H1 (cell line): ENCODE data around the gene FBXL5. TPM values are rescaled to one million over a fixed set of nuclear protein-coding genes. Genes with fewer than 3 reads are reported as not detected.
A peak's percentile ranks its signal among the peaks of the same experiment; 100 is the strongest.

Source experiments
- CTCF ChIA-PET: fragments of 300-600 bp; sonication (Branson Sonifier 250); formaldehyde crosslinking; loops from one replicate; lab custom pipeline; 2021; ENCODE audit not compliant: partially characterized antibody; lab: Charles Lee
- POLR2A ChIA-PET: fragments of 300-600 bp; sonication (Branson Sonifier 250); formaldehyde crosslinking; loops from one replicate; lab custom pipeline; 2021; ENCODE audit warnings: inconsistent platforms; ENCODE audit not compliant: partially characterized antibody; lab: Charles Lee
- DNase-seq, 2 experiments: peaks; one replicate each; pipeline versions ENCODE4 v3.0.0 to v3.0.0-alpha.2; 2010 to 2022; ENCODE audit warnings: low spot score in 2 of 2, low read depth in 1 of 2, mixed read lengths in 1 of 2
- FAIRE-seq: peaks from 2 replicates; lab custom pipeline; 2011; peaks lifted over from hg19 to GRCh38; lab: Jason Lieb, UNC
- H2AFZ ChIP-seq: 2 replicates; pipeline ENCODE4 v1.8.1; 2012; ENCODE audit warnings: low read length, inconsistent platforms
- H2AK5ac ChIP-seq: 2 replicates; pipeline ENCODE4 v1.6.1; 2013; ENCODE audit warnings: low read depth, low read length
- H2BK120ac ChIP-seq: replicated peaks from 2 replicates; pipeline ENCODE3; 2013; ENCODE audit warnings: low read depth, low read length, inconsistent platforms
- H2BK12ac ChIP-seq: 2 replicates; pipeline ENCODE4 v1.6.1; 2013; ENCODE audit warnings: low read depth, low read length
- H2BK15ac ChIP-seq: 2 replicates; pipeline ENCODE4 v1.6.1; 2013; ENCODE audit warnings: low read length
- H2BK20ac ChIP-seq: 2 replicates; pipeline ENCODE4 v1.6.1; 2013; ENCODE audit warnings: low read length
- H2BK5ac ChIP-seq: 2 replicates; pipeline ENCODE4 v1.6.1; 2013; ENCODE audit warnings: low read depth, low read length
- H3K14ac ChIP-seq: 2 replicates; pipeline ENCODE4 v1.6.1; 2013; ENCODE audit warnings: inconsistent platforms; ENCODE audit not compliant: insufficient read length
- H3K18ac ChIP-seq: 2 replicates; pipeline ENCODE4 v1.6.1; 2013; ENCODE audit warnings: low read length; ENCODE audit errors: extremely low read depth
- H3K23ac ChIP-seq: 2 replicates; pipeline ENCODE4 v1.6.1; 2013; ENCODE audit warnings: inconsistent platforms; ENCODE audit not compliant: insufficient read length
- H3K23me2 ChIP-seq: 2 replicates; pipeline ENCODE4 v1.6.1; 2013; ENCODE audit warnings: low read depth, low read length
- H3K27ac ChIP-seq: 2 replicates; pipeline ENCODE4 v1.6.1; 2011; ENCODE audit warnings: low read depth, low read length, inconsistent platforms
- H3K27me3 ChIP-seq, 4 experiments: replicated peaks in 1 of 4; 1 replicate in 1 of 4; 2 replicates in 3 of 4; pipeline versions ENCODE4 v1.6.1 to v1.8.1; 2011 to 2013; ENCODE audit warnings: low read length in 3 of 4, mild to moderate bottlenecking in 3 of 4, inconsistent platforms in 2 of 4, mixed read lengths in 2 of 4, moderate library complexity in 1 of 4; ENCODE audit not compliant: control insufficient read depth in 3 of 4, insufficient read depth in 3 of 4; ENCODE audit errors: extremely low read depth in 1 of 4
- H3K36me3 ChIP-seq, 4 experiments: 2 replicates each; pipeline versions ENCODE4 v1.6.1 to v1.8.1; 2011 to 2013; ENCODE audit warnings: mild to moderate bottlenecking in 4 of 4, low read length in 3 of 4, moderate library complexity in 2 of 4, control low read depth in 1 of 4, inconsistent platforms in 1 of 4; ENCODE audit not compliant: insufficient read depth in 4 of 4, control insufficient read depth in 2 of 4
- H3K4ac ChIP-seq: replicated peaks from 2 replicates; pipeline ENCODE3; 2013; ENCODE audit warnings: low read length, low read depth, mixed read lengths, inconsistent platforms; ENCODE audit not compliant: insufficient read length
- H3K4me1 ChIP-seq, 4 experiments: replicated peaks in 1 of 4; 1 replicate in 1 of 4; 2 replicates in 3 of 4; pipeline versions ENCODE4 v1.6.1 to v1.8.1; 2011 to 2013; ENCODE audit warnings: low read length in 3 of 4, inconsistent platforms in 2 of 4, mixed read lengths in 1 of 4; ENCODE audit not compliant: insufficient read depth in 4 of 4, control insufficient read depth in 3 of 4
- H3K4me2 ChIP-seq, 2 experiments: 2 replicates each; pipeline versions ENCODE4 v1.6.1 to v1.8.1; 2011 to 2013; ENCODE audit warnings: low read depth in 2 of 2, low read length in 2 of 2, control low read depth in 1 of 2, inconsistent platforms in 1 of 2, mild to moderate bottlenecking in 1 of 2; ENCODE audit not compliant: insufficient read depth in 1 of 2
- H3K4me3 ChIP-seq, 4 experiments: fragments of 200-600, 300-600 bp in 1 of 4; sonication (generic), shearing (Covaris generic), sonication (Bioruptor Twin) in 1 of 4; 2 replicates each; pipeline versions ENCODE4 v1.5.1 to v1.8.1; 2011 to 2016; ENCODE audit warnings: low read length in 4 of 4, low read depth in 3 of 4, control low read depth in 2 of 4, inconsistent platforms in 2 of 4, mild to moderate bottlenecking in 2 of 4, mixed read lengths in 1 of 4, moderate library complexity in 1 of 4; ENCODE audit not compliant: insufficient read depth in 2 of 4; ENCODE audit errors: extremely low read depth in 1 of 4
- H3K56ac ChIP-seq: replicated peaks from 2 replicates; pipeline ENCODE3; 2013; ENCODE audit warnings: low read depth, mild to moderate bottlenecking, mixed read lengths, low read length, inconsistent platforms; ENCODE audit not compliant: insufficient read length
- H3K79me1 ChIP-seq: 2 replicates; pipeline ENCODE4 v1.6.1; 2013; ENCODE audit warnings: low read depth, low read length, control low read depth
- H3K79me2 ChIP-seq, 2 experiments: 2 replicates each; pipeline versions ENCODE4 v1.6.1 to v1.8.1; 2012 to 2013; ENCODE audit warnings: low read length in 2 of 2, mild to moderate bottlenecking in 2 of 2, inconsistent platforms in 1 of 2; ENCODE audit not compliant: insufficient read depth in 2 of 2, control insufficient read depth in 1 of 2
- H3K9ac ChIP-seq, 4 experiments: replicated peaks in 1 of 4; 1 replicate in 1 of 4; 2 replicates in 3 of 4; pipeline versions ENCODE4 v1.6.1 to v1.8.1; 2011 to 2013; ENCODE audit warnings: low read depth in 3 of 4, low read length in 3 of 4, control low read depth in 2 of 4, mild to moderate bottlenecking in 2 of 4, moderate library complexity in 2 of 4, inconsistent platforms in 1 of 4; ENCODE audit errors: extremely low read depth in 1 of 4
- H3K9me3 ChIP-seq, 2 experiments: 2 replicates each; pipeline versions ENCODE4 v1.6.1 to v1.8.1; 2012 to 2013; ENCODE audit warnings: mild to moderate bottlenecking in 2 of 2, moderate library complexity in 2 of 2, control low read depth in 1 of 2, inconsistent platforms in 1 of 2, low read depth in 1 of 2, low read length in 1 of 2, mixed read lengths in 1 of 2; ENCODE audit not compliant: insufficient read depth in 2 of 2
- H4K20me1 ChIP-seq, 2 experiments: replicated peaks in 1 of 2; 2 replicates each; pipeline versions ENCODE3 to v1.8.1; 2011 to 2013; ENCODE audit warnings: inconsistent platforms in 2 of 2, low read length in 2 of 2, mild to moderate bottlenecking in 1 of 2; ENCODE audit not compliant: insufficient read depth in 2 of 2, control insufficient read depth in 1 of 2
- H4K5ac ChIP-seq: 2 replicates; pipeline ENCODE4 v1.6.1; 2013; ENCODE audit warnings: low read length, low read depth, mixed read lengths, inconsistent platforms; ENCODE audit not compliant: insufficient read length
- H4K8ac ChIP-seq: 2 replicates; pipeline ENCODE4 v1.8.0; 2013; ENCODE audit warnings: mild to moderate bottlenecking, moderate library complexity, low read length, inconsistent platforms; ENCODE audit not compliant: insufficient read depth; ENCODE audit errors: extremely low read depth
- H4K91ac ChIP-seq: replicated peaks from 2 replicates; pipeline ENCODE3; 2013; ENCODE audit warnings: low read length, mixed read lengths, inconsistent platforms; ENCODE audit not compliant: insufficient read length
- FOSL1 ChIP-seq: IDR thresholded peaks from 2 replicates; pipeline ENCODE4 v1.6.1; 2011; ENCODE audit warnings: mild to moderate bottlenecking, low read depth, low read length, moderate library complexity; ENCODE audit not compliant: insufficient read depth
- HDAC6 ChIP-seq: IDR thresholded peaks from one replicate; pipeline ENCODE4 v1.7.1; 2012; ENCODE audit warnings: low read depth, mild to moderate bottlenecking, inconsistent platforms, low read length, moderate library complexity
- JUND ChIP-seq: IDR thresholded peaks from 2 replicates; pipeline ENCODE4 v1.6.1; 2011; ENCODE audit warnings: mild to moderate bottlenecking, improper control_type of control experiment, low read length
- NANOG ChIP-seq: IDR thresholded peaks from 2 replicates; pipeline ENCODE4 v1.6.1; 2011; ENCODE audit warnings: low read length, low read depth, mild to moderate bottlenecking, inconsistent platforms; ENCODE audit not compliant: insufficient read depth, poor library complexity, severe bottlenecking
- POU5F1 ChIP-seq: IDR thresholded peaks from 2 replicates; pipeline ENCODE4 v1.6.1; 2011; ENCODE audit warnings: low read depth, mild to moderate bottlenecking, low read length, moderate library complexity
- RBBP5 ChIP-seq: IDR thresholded peaks from 2 replicates; pipeline ENCODE4 v1.7.1; 2012; ENCODE audit warnings: low read depth, mild to moderate bottlenecking, inconsistent platforms, low read length, moderate library complexity, borderline replicate concordance
- TAF7 ChIP-seq: optimal IDR thresholded peaks from 2 replicates; pipeline ENCODE3; 2011; ENCODE audit warnings: low read depth, mild to moderate bottlenecking, inconsistent platforms, low read length, moderate library complexity, borderline replicate concordance
- ZNF274 ChIP-seq: IDR thresholded peaks from 2 replicates; pipeline ENCODE4 v1.7.0; 2012; ENCODE audit warnings: low read length, borderline replicate concordance; ENCODE audit errors: extremely low read depth
- WGBS, 2 experiments: shearing (Covaris generic) in 1 of 2; methylation state at CpG; one replicate each; pipeline versions ENCODE4 v1.1.6 to v1.1.7; 2013 to 2015; ENCODE audit warnings: low lambda C conversion rate in 2 of 2, mixed read lengths in 2 of 2, inconsistent platforms in 1 of 2, low coverage in 1 of 2, missing lambda C conversion rate in 1 of 2; ENCODE audit not compliant: insufficient replicate concordance in 2 of 2, insufficient coverage in 1 of 2, insufficient read length in 1 of 2; ENCODE audit errors: extremely low coverage in 1 of 2, missing lambda C conversion rate in 1 of 2; 5-methylcytosine and 5-hydroxymethylcytosine counted together
- polyA plus RNA-seq, 7 experiments: library from polyadenylated mRNA; depleted of rRNA in 3 of 7; stranded (reverse) in 5 of 7; unstranded in 2 of 7; fragments of >200 nt in 5 of 7; fragments of 200-250 nt in 2 of 7; gene quantifications; 1 replicate in 5 of 7; 2 replicates in 1 of 7; 4 replicates in 1 of 7; pipeline versions ENCODE4 v1.2.1 to v1.2.3, GENCODE V29; 2011 to 2013; ENCODE audit warnings: missing spikeins in 2 of 7, mixed read lengths in 2 of 7
- total RNA-seq: library from RNA; stranded (reverse); fragmentation: NEBNext Ultra II Directional; extraction: Animal tissue kit (Norgen Biotek cat#: 25700); gene quantifications from 2 replicates; pipeline ENCODE4 v1.2.1, GENCODE V29; 2021

FBXL5 gene
- total and polyA plus RNA-seq, 2 of the 8 experiments (the other 6 are each of a cell fraction or from before 2014, with no cell fraction given): 34.6 to 62.7 TPM

DNA sequence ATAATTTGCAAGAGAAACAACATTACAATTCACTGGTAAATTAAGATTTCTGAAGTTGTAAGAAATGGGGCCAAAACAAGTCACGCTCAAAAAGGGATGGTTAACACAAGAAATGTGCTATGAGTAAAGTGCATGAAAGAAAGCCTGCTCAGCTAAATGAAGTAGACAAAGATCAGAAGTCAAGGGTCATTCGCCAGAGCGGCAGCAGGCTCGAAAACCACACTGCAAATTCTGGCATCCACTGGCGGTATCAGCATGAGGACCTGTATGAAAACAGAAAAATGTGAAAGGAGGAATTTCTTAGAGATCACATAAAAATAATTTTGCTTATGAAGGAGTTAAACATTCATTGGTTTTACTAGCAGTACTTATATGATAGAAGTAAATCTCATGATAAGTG lies 49.6 kb downstream of the FBXL5 start:
- peak overlapping the region in 1 of 2 experiments; percentile 6; a peak in 1 of 4 replicates for H3K4me2 ChIP-seq
- no peak overlapping the region for H3K23ac ChIP-seq
- no peak overlapping the region for H3K27ac ChIP-seq
- H4K20me1 ChIP-seq: no peaks in the 10 kb centered on the region
- H4K8ac ChIP-seq: no peak overlapping the region
- H2BK120ac ChIP-seq: no peak overlapping the region
- FAIRE-seq: peak; percentile 75
- no peaks in the 10 kb centered on the region for H3K9me3 ChIP-seq
- H3K79me1 ChIP-seq: no peaks in the 10 kb centered on the region
- TF ChIP-seq HDAC6 (no peak), POU5F1 (no peak), JUND (no peak), RBBP5 (no peak), TAF7 (no peak), NANOG (no peak), FOSL1 (no peak), ZNF274 (no peak)
- no peak for DNase-seq
- no peak overlapping the region for H2BK5ac ChIP-seq
- peak overlapping the region in 1 of 4 experiments; percentile 18; a peak in 2 of 8 replicates for H3K4me3 ChIP-seq
- ChIA-PET CTCF (interaction anchor here (1.3 to 1.8 kb wide), 2 partner anchors 13 to 21 kb away, joined by 3 to 4 read pairs; no protein-coding TSS in a partner anchor), POLR2A (no interaction called here)
- WGBS, 2 experiments: 42% methylated on average over 5 of the region's 5 CpGs; no CpG with 5 or more reads in 1 of the 2 experiments
- H3K79me2 ChIP-seq: no peaks in the 10 kb centered on the region
- H2BK20ac ChIP-seq: no peak overlapping the region
- no peak overlapping the region for H4K91ac ChIP-seq
- peaks cover 0 to 7% (median 3%) of the 10 kb centered on the region in 4 experiments; a peak in 4 of 7 replicates for H3K4me1 ChIP-seq
- no peak overlapping the region for H2AFZ ChIP-seq
- H3K9ac ChIP-seq: no peak overlapping the region
- H3K18ac ChIP-seq: no peak overlapping the region
- no peak overlapping the region for H2AK5ac ChIP-seq
- H3K56ac ChIP-seq: no peak overlapping the region
- H3K27me3 ChIP-seq: no peaks in the 10 kb centered on the region
- no peak overlapping the region for H2BK15ac ChIP-seq
- H2BK12ac ChIP-seq: no peak overlapping the region
- H3K4ac ChIP-seq: no peak overlapping the region
- H3K23me2 ChIP-seq: no peaks in the 10 kb centered on the region
- H4K5ac ChIP-seq: peak overlapping the region; percentile 52
- H3K14ac ChIP-seq: no peak overlapping the region
- H3K36me3 ChIP-seq: peaks cover 0 to 2% (median under 1%) of the 10 kb centered on the region in 4 experiments; a peak in 2 of 8 replicates
